ENCODE results near the gene TBC1D10A. TPM values are rescaled to one million over a fixed set of nuclear protein-coding genes. Genes with fewer than 3 reads are reported as not detected.

TBC1D10A gene
- total and polyA plus RNA-seq, 7 donors, result 2.2 to 4.8 (median 3.2) TPM

DNA sequence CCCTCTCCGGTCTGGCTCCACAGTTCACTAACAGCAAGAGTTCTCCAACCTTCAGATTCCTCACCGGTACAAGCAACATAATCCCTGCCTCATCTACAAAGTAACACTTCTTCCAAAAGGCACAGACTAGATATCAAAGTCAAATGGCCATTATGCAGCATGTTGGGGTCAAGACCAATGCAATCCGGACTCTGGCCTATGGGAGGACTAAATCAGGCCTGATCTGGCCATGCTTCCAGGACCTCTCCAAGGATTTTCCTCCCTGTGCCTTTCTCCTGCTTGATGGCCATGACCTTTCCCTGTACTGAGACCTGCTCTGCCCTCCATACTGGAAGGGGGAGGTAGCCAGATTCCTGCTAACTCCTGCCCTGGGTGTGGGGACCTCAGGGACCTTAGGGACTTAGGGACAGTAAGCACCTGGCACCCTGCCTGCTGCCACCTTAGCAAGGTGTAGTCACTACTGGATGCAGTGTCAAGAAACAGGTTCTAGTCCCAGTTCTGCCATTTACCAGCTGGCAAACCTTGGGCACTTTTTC, 6.7 kb downstream of the TBC1D10A start:
- Histone ChIP-seq H3K4me1 (peaks cover 17% of the 10 kb centered on the region), H3K9me3 (no peaks in the 10 kb centered on the region), H3K4me3 (no peak overlapping the region), H3K36me3 (ENCODE audit: insufficient read depth in 1 of 2, low read depth in 1 of 2) (no peaks in the 10 kb centered on the region), H3K27me3 (ENCODE audit: insufficient read depth in 3 of 3, low read length in 2 of 3) (no peaks in the 10 kb centered on the region), H3K27ac (no peak overlapping the region)
- ATAC-seq (no peak), DNase-seq (peak in 1 of 2 donors; percentile 23)
- no peak for TF ChIP-seq CTCF (IDR thresholded peaks at IDR 0.05)
- WGBS, 3 donors, result 84 to 99% (median 93%) methylated on average over 3 of the region's 3 CpGs
- intact Hi-C loops (cut with DNase I), result no loop called here

- Histone ChIP-seq H3K27me3 (ENCODE audit: insufficient read depth in 3 of 3, low read length in 2 of 3) (no peaks in the 10 kb centered on the region), H3K36me3 (ENCODE audit: insufficient read depth in 1 of 2, low read depth in 1 of 2) (no peaks in the 10 kb centered on the region), H3K27ac (no peak overlapping the region), H3K9me3 (no peaks in the 10 kb centered on the region), H3K4me1 (peaks cover 8% of the 10 kb centered on the region), H3K4me3 (no peak overlapping the region)
- WGBS, 3 donors, result 75 to 87% (median 83%) methylated on average over 7 of the region's 7 CpGs
- ATAC-seq (no peak), DNase-seq (no peak)
- TF ChIP-seq CTCF (IDR thresholded peaks at IDR 0.05), result no peak
- intact Hi-C loops (cut with DNase I), result no loop called here
Measured at GRCh38 chr22:30318799-30319419, 7.8 kb downstream of the TBC1D10A start.

GRCh38 chr22:30317778-30318177, 9.0 kb downstream of the TBC1D10A start:
- Histone ChIP-seq H3K4me3 (no peak overlapping the region), H3K36me3 (ENCODE audit: insufficient read depth in 1 of 2, low read depth in 1 of 2) (no peaks in the 10 kb centered on the region), H3K4me1 (peaks cover 8% of the 10 kb centered on the region), H3K9me3 (no peaks in the 10 kb centered on the region), H3K27ac (no peak overlapping the region), H3K27me3 (ENCODE audit: insufficient read depth in 3 of 3, low read length in 2 of 3) (no peaks in the 10 kb centered on the region)
- intact Hi-C loops (cut with DNase I), result no loop called here
- ATAC-seq (no peak), DNase-seq (no peak)
- WGBS, 3 donors, result 86 to 98% (median 92%) methylated on average over 1 of the region's 1 CpG
- TF ChIP-seq CTCF (IDR thresholded peaks at IDR 0.05), result no peak

DNA sequence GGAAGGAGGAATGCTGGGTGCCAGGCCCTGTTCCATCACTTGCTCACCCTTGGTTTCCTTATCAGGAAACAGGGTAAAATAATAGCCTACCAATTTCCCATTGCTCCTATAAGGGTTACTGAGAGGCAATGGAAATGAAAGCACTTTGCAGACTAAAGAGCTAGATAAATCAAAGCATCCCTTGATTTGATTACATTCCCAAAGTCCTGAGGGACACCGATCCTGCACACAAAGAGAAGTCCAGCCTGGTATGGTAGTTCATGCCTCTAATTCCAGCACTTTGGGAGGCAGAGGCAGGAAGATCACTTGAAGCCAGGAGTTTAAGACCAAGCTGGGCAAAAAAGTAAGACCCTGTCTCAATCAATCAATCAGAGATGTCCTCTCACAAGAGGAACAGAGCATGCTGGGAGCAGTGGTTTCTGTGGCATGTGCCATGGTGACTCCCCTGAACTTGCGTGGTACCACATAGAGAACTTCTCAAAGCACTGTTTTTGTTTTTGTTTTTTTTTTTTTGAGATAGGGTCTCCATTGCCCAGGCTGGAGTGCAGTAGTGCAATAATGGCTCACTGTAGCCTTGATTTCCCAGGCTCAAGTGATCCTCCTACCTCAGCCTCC, 10.7 kb downstream of the TBC1D10A start:
- intact Hi-C loops (cut with DNase I), result no loop called here
- Histone ChIP-seq H3K4me1 (peaks cover 21% of the 10 kb centered on the region), H3K27me3 (ENCODE audit: insufficient read depth in 3 of 3, low read length in 2 of 3) (no peaks in the 10 kb centered on the region), H3K4me3 (no peak overlapping the region), H3K9me3 (no peaks in the 10 kb centered on the region), H3K27ac (no peak overlapping the region), H3K36me3 (ENCODE audit: insufficient read depth in 1 of 2, low read depth in 1 of 2) (no peaks in the 10 kb centered on the region)
- 83 to 98% (median 92%) methylated on average over 2 of the region's 2 CpGs for WGBS, 3 donors
- DNase-seq, result no peak
- ATAC-seq, result no peak
- TF ChIP-seq CTCF (IDR thresholded peaks at IDR 0.05), result no peak
